Hepatocyte (in vitro differentiated cells): ENCODE measurements around the gene AKAP13.

Source experiments
- EZH2 ChIP-seq: fragments of 200-600 bp; sonication (generic); IDR thresholded peaks from 2 replicates; pipeline ENCODE4 v1.6.1; 2016; ENCODE audit warnings: antibody characterized with exemption, mild to moderate bottlenecking, borderline replicate concordance
- EZH2phosphoT487 ChIP-seq: fragments of 200-600 bp; sonication (generic); IDR thresholded peaks from one replicate; pipeline ENCODE4 v1.6.1; 2018; ENCODE audit warnings: antibody characterized with exemption, mild to moderate bottlenecking, low read depth, moderate library complexity; ENCODE audit not compliant: unreplicated experiment, severe bottlenecking
- TF ChIP-seq, protein P1 (sequence below): fragments of 200-600 bp; sonication (generic); IDR thresholded peaks from 2 replicates; pipeline ENCODE4 v1.5.1; 2016; ENCODE audit warnings: antibody characterized with exemption, mild to moderate bottlenecking; ENCODE audit not compliant: poor library complexity

DNA sequence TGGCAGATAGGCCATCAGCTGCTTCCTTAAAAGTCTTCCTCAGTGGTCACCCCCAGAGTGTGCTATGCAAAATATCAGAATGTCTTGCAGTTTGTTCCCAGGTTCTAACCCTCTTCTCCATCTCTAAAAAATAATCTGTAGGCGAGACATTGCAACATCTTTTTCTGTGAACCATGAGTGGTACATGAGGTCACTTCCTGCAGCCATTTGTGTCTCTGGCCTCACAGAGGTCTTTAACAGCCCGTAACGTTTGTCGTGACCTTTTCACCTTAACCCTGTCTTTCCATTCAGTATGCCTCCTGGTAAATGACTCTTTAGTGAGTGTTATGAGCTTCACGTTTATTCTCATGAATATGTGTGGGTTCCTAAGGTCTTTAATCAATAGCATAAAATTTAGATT, 269.0 kb downstream of the AKAP13 start:
- TF ChIP-seq, protein P1, sequence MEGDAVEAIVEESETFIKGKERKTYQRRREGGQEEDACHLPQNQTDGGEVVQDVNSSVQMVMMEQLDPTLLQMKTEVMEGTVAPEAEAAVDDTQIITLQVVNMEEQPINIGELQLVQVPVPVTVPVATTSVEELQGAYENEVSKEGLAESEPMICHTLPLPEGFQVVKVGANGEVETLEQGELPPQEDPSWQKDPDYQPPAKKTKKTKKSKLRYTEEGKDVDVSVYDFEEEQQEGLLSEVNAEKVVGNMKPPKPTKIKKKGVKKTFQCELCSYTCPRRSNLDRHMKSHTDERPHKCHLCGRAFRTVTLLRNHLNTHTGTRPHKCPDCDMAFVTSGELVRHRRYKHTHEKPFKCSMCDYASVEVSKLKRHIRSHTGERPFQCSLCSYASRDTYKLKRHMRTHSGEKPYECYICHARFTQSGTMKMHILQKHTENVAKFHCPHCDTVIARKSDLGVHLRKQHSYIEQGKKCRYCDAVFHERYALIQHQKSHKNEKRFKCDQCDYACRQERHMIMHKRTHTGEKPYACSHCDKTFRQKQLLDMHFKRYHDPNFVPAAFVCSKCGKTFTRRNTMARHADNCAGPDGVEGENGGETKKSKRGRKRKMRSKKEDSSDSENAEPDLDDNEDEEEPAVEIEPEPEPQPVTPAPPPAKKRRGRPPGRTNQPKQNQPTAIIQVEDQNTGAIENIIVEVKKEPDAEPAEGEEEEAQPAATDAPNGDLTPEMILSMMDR: no peak
- TF ChIP-seq EZH2 (no peak), EZH2phosphoT487 (no peak)
